Ascending aorta (tissue), 2 donors: ENCODE results near the gene TMEM184C. TPM values are rescaled to one million over a fixed set of nuclear protein-coding genes. Genes with fewer than 3 reads are reported as not detected.

Experiments used
- DNase-seq, 2 donors: peaks; one replicate each; pipeline ENCODE4 v3.0.0-alpha.2; 2019; ENCODE audit warnings: low spot score in 2 of 2
- H3K27ac ChIP-seq, 2 donors: fragments of 200-600 bp; sonication (generic); one replicate each; pipeline ENCODE4 v1.5.1; 2016 to 2017; ENCODE audit warnings: mild to moderate bottlenecking in 1 of 2
- H3K27me3 ChIP-seq: fragments of 200-600 bp; sonication (generic); one replicate; pipeline ENCODE4 v1.5.1; 2017
- H3K36me3 ChIP-seq, 2 donors: fragments of 200-600 bp; sonication (generic); one replicate each; pipeline ENCODE4 v1.5.1; 2016
- H3K4me1 ChIP-seq, 2 donors: fragments of 200-600 bp; sonication (generic); one replicate each; pipeline ENCODE4 v1.5.1; 2016 to 2017; ENCODE audit warnings: mild to moderate bottlenecking in 1 of 2
- H3K4me3 ChIP-seq, 2 donors: fragments of 200-600 bp; sonication (generic); one replicate each; pipeline ENCODE4 v1.5.1; 2016 to 2017; ENCODE audit warnings: mild to moderate bottlenecking in 1 of 2
- H3K9me3 ChIP-seq, 2 donors: fragments of 200-600 bp; sonication (generic); one replicate each; pipeline ENCODE4 v1.5.1; 2016
- CTCF ChIP-seq, 3 experiments: fragments of 200-600 bp in 2 of 3; fragments of 450-650 bp in 1 of 3; sonication (generic) in 2 of 3; IDR thresholded peaks; one replicate each; pipeline ENCODE4 v1.5.1; 2016 to 2019; ENCODE audit warnings: antibody characterized with exemption in 3 of 3, mild to moderate bottlenecking in 1 of 3, moderate library complexity in 1 of 3
- intact Hi-C: fragments of 100-400 bp; cut with DNase I; formaldehyde crosslinking; loops from one replicate; pipeline ENCODE4 v1.15.1; 2023
- total RNA-seq: library from RNA; depleted of rRNA; stranded (reverse); fragments of >200 nt; gene quantifications from one replicate; pipeline ENCODE4 v1.1.0, GENCODE V29; 2016

TMEM184C gene
- total RNA-seq, 1 donor from 2014 or later: 14.2 TPM

- no peaks in the 10 kb centered on the region for H3K27me3 ChIP-seq
- no peaks in the 10 kb centered on the region for H3K36me3 ChIP-seq
- peak in 1 of 2 donors; percentile 77 for DNase-seq
- peak; percentile 79 to 84 (median 79) for TF ChIP-seq CTCF (IDR thresholded peaks at IDR 0.05)
- H3K9me3 ChIP-seq: no peaks in the 10 kb centered on the region
- no peak overlapping the region for H3K27ac ChIP-seq
- intact Hi-C loops: loop anchor here (1.0 kb wide), 1 partner anchor 159 kb away; no protein-coding TSS in a partner anchor
- H3K4me1 ChIP-seq: no peaks in the 10 kb centered on the region
- no peak overlapping the region for H3K4me3 ChIP-seq
Observed at GRCh38 chr4:147707892-147708672, 90.9 kb downstream of the TMEM184C start.

GRCh38 chr4:147709999-147710398 lies 92.8 kb downstream of the TMEM184C start:
- DNase-seq: no peak
- no peak for TF ChIP-seq CTCF (IDR thresholded peaks at IDR 0.05)

GRCh38 chr4:147714575-147715401 lies 97.6 kb downstream of the TMEM184C start:
- intact Hi-C loops: loop anchor here (5.0 kb wide), 1 partner anchor 103 kb away; no protein-coding TSS in a partner anchor
- H3K36me3 ChIP-seq: no peaks in the 10 kb centered on the region

More at GRCh38 chr4:147709999-147710398, 92.8 kb downstream of the TMEM184C start:
- H3K4me3 ChIP-seq: no peak overlapping the region
- no peaks in the 10 kb centered on the region for H3K27me3 ChIP-seq
- H3K27ac ChIP-seq: no peak overlapping the region
- peaks cover 0 to 4% of the 10 kb centered on the region in 2 donors for H3K4me1 ChIP-seq
- H3K9me3 ChIP-seq: no peaks in the 10 kb centered on the region
- intact Hi-C loops: loop anchor here (5.0 kb wide), 1 partner anchor 107 kb away; no protein-coding TSS in a partner anchor
- no peaks in the 10 kb centered on the region for H3K36me3 ChIP-seq

GRCh38 chr4:147717878-147718277 lies 100.7 kb downstream of the TMEM184C start:
- no peak for TF ChIP-seq CTCF (IDR thresholded peaks at IDR 0.05)
- intact Hi-C loops: no loop called here

More at GRCh38 chr4:147714575-147715401, 97.6 kb downstream of the TMEM184C start:
- Histone ChIP-seq H3K27ac (no peak overlapping the region), H3K27me3 (no peaks in the 10 kb centered on the region), H3K4me1 (peaks cover 0 to 4% of the 10 kb centered on the region in 2 donors), H3K9me3 (no peaks in the 10 kb centered on the region), H3K4me3 (no peak overlapping the region)
- DNase-seq: peak in 1 of 2 donors; percentile 84
- TF ChIP-seq CTCF (IDR thresholded peaks at IDR 0.05): no peak

More at GRCh38 chr4:147717878-147718277, 100.7 kb downstream of the TMEM184C start:
- DNase-seq: no peak
- H3K9me3 ChIP-seq: no peaks in the 10 kb centered on the region
- H3K4me3 ChIP-seq: no peak overlapping the region
- no peaks in the 10 kb centered on the region for H3K36me3 ChIP-seq
- H3K4me1 ChIP-seq: peaks cover 0 to 4% of the 10 kb centered on the region in 2 donors
- no peaks in the 10 kb centered on the region for H3K27me3 ChIP-seq
- no peak overlapping the region for H3K27ac ChIP-seq

Other genes starting within 250 kb of the TMEM184C start
- gene EDNRA, start 136.3 kb upstream of the TMEM184C start, total RNA-seq: 31.4 TPM
- 1.6 TPM for gene PRMT9, start 66.8 kb downstream of the TMEM184C start, total RNA-seq
- 77.3 TPM for gene ARHGAP10, start 114.7 kb downstream of the TMEM184C start, total RNA-seq